SK-N-SH (cell line): ENCODE measurements around the gene CARMIL3. TPM values are rescaled to one million over a fixed set of nuclear protein-coding genes. Genes with fewer than 3 reads are reported as not detected.

ENCODE experiments used
- CTCF ChIA-PET: fragments of 300-600, 350-600 bp; formaldehyde crosslinking; extraction: SDS; loops from one replicate; lab custom pipeline; 2021; lab: Yijun Ruan, JAX
- POLR2A ChIA-PET: fragments of 350-600 bp; sonication (Branson Sonifier 250); formaldehyde crosslinking; extraction: SDS; loops from one replicate; lab custom pipeline; 2020; ENCODE audit warnings: antibody characterized with exemption, inconsistent platforms; lab: Yijun Ruan, JAX
- DNase-seq: peaks from one replicate; pipeline ENCODE4 v3.0.0; 2012
- H2AFZ ChIP-seq: fragments of 200-600 bp; sonication (generic); 2 replicates; pipeline ENCODE4 v1.8.1; 2016; ENCODE audit warnings: antibody characterized with exemption, mild to moderate bottlenecking, low read depth
- H3F3A ChIP-seq: fragments of 200-600 bp; sonication (generic); replicated peaks from 2 replicates; pipeline ENCODE3; 2016; ENCODE audit warnings: antibody characterized with exemption, mild to moderate bottlenecking; ENCODE audit not compliant: insufficient read depth
- H3K27ac ChIP-seq, 2 experiments: fragments of 200-500 bp in 1 of 2; fragments of 200-600 bp in 1 of 2; sonication (Bioruptor generic) in 1 of 2; sonication (generic), shearing (Covaris generic) in 1 of 2; 2 replicates each; pipeline versions ENCODE4 v1.5.1 to v1.6.1; 2014 to 2016; ENCODE audit warnings: low read depth in 2 of 2, inconsistent platforms in 1 of 2, low read length in 1 of 2, mild to moderate bottlenecking in 1 of 2, mixed read lengths in 1 of 2
- H3K27me3 ChIP-seq: fragments of 200-600 bp; sonication (generic), shearing (Covaris generic); 2 replicates; pipeline ENCODE4 v1.6.1; 2016; ENCODE audit warnings: mixed run types; ENCODE audit not compliant: insufficient read depth
- H3K36me3 ChIP-seq, 2 experiments: fragments of 200-500 bp in 1 of 2; fragments of 200-600 bp in 1 of 2; sonication (Bioruptor generic) in 1 of 2; sonication (generic) in 1 of 2; replicated peaks in 1 of 2; 2 replicates each; pipeline versions ENCODE3 to v1.5.1; 2014 to 2016; ENCODE audit warnings: low read length in 1 of 2, mild to moderate bottlenecking in 1 of 2; ENCODE audit not compliant: insufficient read depth in 2 of 2, control insufficient read depth in 1 of 2
- H3K4me1 ChIP-seq, 2 experiments: fragments of 200-500 bp in 1 of 2; fragments of 200-600 bp in 1 of 2; sonication (Bioruptor generic) in 1 of 2; sonication (generic), shearing (Covaris generic) in 1 of 2; 2 replicates each; pipeline versions ENCODE4 v1.5.1 to v1.6.1; 2014 to 2016; ENCODE audit warnings: low read depth in 1 of 2, low read length in 1 of 2, mixed run types in 1 of 2; ENCODE audit not compliant: insufficient read depth in 2 of 2, control insufficient read depth in 1 of 2
- H3K4me2 ChIP-seq: fragments of 200-600 bp; sonication (generic), shearing (Covaris generic); 2 replicates; pipeline ENCODE4 v1.6.1; 2017; ENCODE audit warnings: mixed run types
- H3K4me3 ChIP-seq, 2 experiments: fragments of 200-500 bp in 1 of 2; fragments of 200-600 bp in 1 of 2; sonication (Bioruptor generic) in 1 of 2; sonication (generic), shearing (Covaris generic) in 1 of 2; 2 replicates each; pipeline versions ENCODE4 v1.5.1 to v1.8.1; 2014 to 2016; ENCODE audit warnings: low read depth in 2 of 2, inconsistent platforms in 1 of 2, low read length in 1 of 2, mild to moderate bottlenecking in 1 of 2, mixed read lengths in 1 of 2, moderate library complexity in 1 of 2
- H3K79me2 ChIP-seq: fragments of 200-600 bp; sonication (generic); 2 replicates; pipeline ENCODE4 v1.8.1; 2017; ENCODE audit warnings: mild to moderate bottlenecking; ENCODE audit not compliant: insufficient read depth
- H3K9ac ChIP-seq: fragments of 200-600 bp; sonication (generic); 2 replicates; pipeline ENCODE4 v1.6.1; 2017; ENCODE audit warnings: mixed run types
- H3K9me2 ChIP-seq: fragments of 200-600 bp; sonication (generic); 2 replicates; pipeline ENCODE4 v1.6.1; 2017; ENCODE audit warnings: mixed run types
- H3K9me3 ChIP-seq: fragments of 200-600 bp; sonication (generic); 2 replicates; pipeline ENCODE4 v1.6.1; 2017; ENCODE audit warnings: mixed run types, mild to moderate bottlenecking, moderate library complexity
- H4K20me1 ChIP-seq: fragments of 200-600 bp; sonication (generic); 2 replicates; pipeline ENCODE4 v1.6.1; 2017; ENCODE audit warnings: mild to moderate bottlenecking, mixed run types; ENCODE audit not compliant: insufficient read depth
- EZH2phosphoT487 ChIP-seq: fragments of 200-600 bp; sonication (generic); IDR thresholded peaks from 2 replicates; pipeline ENCODE4 v1.6.1; 2017; ENCODE audit warnings: low read depth, mixed run types, mild to moderate bottlenecking, antibody characterized with exemption, moderate library complexity, borderline replicate concordance
- FOSL2 ChIP-seq: IDR thresholded peaks from 2 replicates; pipeline ENCODE4 v1.4.0; 2012; ENCODE audit warnings: low read depth, mild to moderate bottlenecking, moderate library complexity, borderline replicate concordance
- JUND ChIP-seq: IDR thresholded peaks from 2 replicates; pipeline ENCODE4 v1.4.0; 2012
- MAX ChIP-seq: IDR thresholded peaks from 2 replicates; pipeline ENCODE4 v1.4.0; 2012; ENCODE audit warnings: low read depth
- MEF2A ChIP-seq: IDR thresholded peaks from 2 replicates; pipeline ENCODE4 v1.4.0; 2012; ENCODE audit warnings: low read depth, borderline replicate concordance
- MXI1 ChIP-seq: IDR thresholded peaks from 2 replicates; pipeline ENCODE4 v1.6.1; 2012; ENCODE audit warnings: mild to moderate bottlenecking, low read depth, low read length, improper control_type of control experiment
- POLR2AphosphoS5 ChIP-seq: IDR thresholded peaks from 2 replicates; pipeline ENCODE4 v1.6.1; 2012; ENCODE audit warnings: low read depth, low read length
- REST ChIP-seq: IDR thresholded peaks from 2 replicates; pipeline ENCODE4 v1.6.1; 2012; ENCODE audit warnings: mild to moderate bottlenecking, low read depth, low read length, moderate library complexity
- USF2 ChIP-seq: fragments of 150-350 bp; IDR thresholded peaks from 2 replicates; pipeline ENCODE4 v1.6.1; 2017; ENCODE audit warnings: antibody characterized with exemption, low read length, low read depth, borderline replicate concordance
- YY1 ChIP-seq: IDR thresholded peaks from 2 replicates; pipeline ENCODE4 v1.4.0; 2012; ENCODE audit warnings: low read depth, mild to moderate bottlenecking
- WGBS: methylation state at CpG from one replicate; pipeline ENCODE4 v1.1.6; 2017; ENCODE audit warnings: low lambda C conversion rate; 5-methylcytosine and 5-hydroxymethylcytosine counted together
- polyA plus RNA-seq, 3 experiments: library from polyadenylated mRNA; depleted of rRNA; stranded (reverse); fragments of >200 nt; gene quantifications; 2 replicates each; pipeline ENCODE4 v1.2.3, GENCODE V29; 2012

Gene CARMIL3
- polyA plus RNA-seq, 1 of the 3 experiments (the other 2 are of a cell fraction), result 0.43 TPM

- H3K79me2 ChIP-seq, result no peaks in the 10 kb centered on the region
- no peak for TF ChIP-seq REST
- no peak for TF ChIP-seq YY1
- no peak for TF ChIP-seq FOSL2
- TF ChIP-seq JUND, result no peak
- TF ChIP-seq MXI1, result no peak
- no peak for TF ChIP-seq MEF2A
- no peak for TF ChIP-seq POLR2AphosphoS5
- no peak for TF ChIP-seq EZH2phosphoT487
- no peak for TF ChIP-seq USF2
- TF ChIP-seq MAX, result no peak
- H3K27ac ChIP-seq, result no peak overlapping the region; a peak in 1 of 4 replicates
- no peak overlapping the region for H3K9ac ChIP-seq
- H3K4me1 ChIP-seq, result peaks cover 0 to 30% of the 10 kb centered on the region in 2 experiments; a peak in 1 of 4 replicates
- H3K4me3 ChIP-seq, result peak overlapping the region in 1 of 2 experiments; percentile 59; a peak in 2 of 4 replicates
- ChIA-PET CTCF (interaction anchor here (0.7 to 42.8 kb wide), 10 partner anchors 11 to 493 kb away, joined by 3 to 1159 read pairs (median 4); partner anchors contain the start of genes CPNE6, DCAF11, NRL and PCK2), POLR2A (interaction anchor here (0.9 to 4.5 kb wide), 6 partner anchors 9 to 44 kb away, joined by 3 to 46 read pairs (median 4); partner anchors contain the start of gene PCK2)
- no peaks in the 10 kb centered on the region for H3K9me3 ChIP-seq
- no peaks in the 10 kb centered on the region for H3K36me3 ChIP-seq
- H3F3A ChIP-seq, result no peaks in the 10 kb centered on the region
- no peak for DNase-seq
- H2AFZ ChIP-seq, result no peak overlapping the region
- peaks cover 5% of the 10 kb centered on the region; the same call in 1 of the 2 replicates for H3K27me3 ChIP-seq
- H3K4me2 ChIP-seq, result peak overlapping the region; percentile 85
- H3K9me2 ChIP-seq, result no peaks in the 10 kb centered on the region
- 88% methylated on average over 10 of the region's 26 CpGs for WGBS
- no peaks in the 10 kb centered on the region for H4K20me1 ChIP-seq
Measured at GRCh38 chr14:24081739-24082211, 30.0 kb downstream of the CARMIL3 start.
